ENCODE measurements around the gene TNK2.
"Not testable (repeated sequence)": the region's sequence is repeated elsewhere in the genome, so short reads cannot be mapped to it uniquely, and the experiment has no call there.

Gene TNK2

GRCh38 chr3:195907934-195908693 is at the start of gene TNK2:
Gene TNK2, minus strand, starts transcription at chr3:195908551. Its CDS starts 19,963 bp downstream, at chr3:195888588.
- peak within 1 kb of the TSS; percentile 82 to 92 for H3K4me3 ChIP-seq
- no peaks in the 10 kb centered on the region for H3K36me3 ChIP-seq
- no peaks in the 10 kb centered on the region for H3K9me3 ChIP-seq
- H3K27me3 ChIP-seq = no peaks in the 10 kb centered on the region
- no peak for TF ChIP-seq CTCF (IDR thresholded peaks at IDR 0.05)
- peaks cover 0 to 34% (median 30%) of the 10 kb centered on the region in 4 donors for H3K4me1 ChIP-seq
- intact Hi-C loops (cut with DNase I; ENCODE audit: low total_unique reads) = no loop called here
- peak within 1 kb of the TSS; percentile 28 to 66 for H3K27ac ChIP-seq
- peak; percentile 41 to 69 for DNase-seq

GRCh38 chr3:195956577-195956976 is 48.2 kb upstream of the TNK2 start:
- Histone ChIP-seq H3K4me1 (peaks cover 0 to 6% (median 5%) of the 10 kb centered on the region in 4 donors), H3K27me3 (no peaks in the 10 kb centered on the region), H3K36me3 (peaks cover 0 to 16% (median 8%) of the 10 kb centered on the region in 3 donors), H3K9me3 (no peaks in the 10 kb centered on the region), H3K27ac (no peak overlapping the region), H3K4me3 (no peak overlapping the region)
- intact Hi-C loops (cut with DNase I; ENCODE audit: low total_unique reads) = no loop called here
- no peak for DNase-seq
- TF ChIP-seq CTCF (IDR thresholded peaks at IDR 0.05) = no peak

GRCh38 chr3:195955416-195955841 is 47.1 kb upstream of the TNK2 start:
- H3K4me1 ChIP-seq; H3K27ac ChIP-seq; H3K27me3 ChIP-seq; H3K9me3 ChIP-seq; intact Hi-C loops (cut with DNase I; ENCODE audit: low total_unique reads); DNase-seq: not testable (repeated sequence)
- Histone ChIP-seq H3K4me3 (peak overlapping the region; percentile 30 to 55), H3K36me3 (peaks cover 0 to 15% (median 8%) of the 10 kb centered on the region in 3 donors)

DNA sequence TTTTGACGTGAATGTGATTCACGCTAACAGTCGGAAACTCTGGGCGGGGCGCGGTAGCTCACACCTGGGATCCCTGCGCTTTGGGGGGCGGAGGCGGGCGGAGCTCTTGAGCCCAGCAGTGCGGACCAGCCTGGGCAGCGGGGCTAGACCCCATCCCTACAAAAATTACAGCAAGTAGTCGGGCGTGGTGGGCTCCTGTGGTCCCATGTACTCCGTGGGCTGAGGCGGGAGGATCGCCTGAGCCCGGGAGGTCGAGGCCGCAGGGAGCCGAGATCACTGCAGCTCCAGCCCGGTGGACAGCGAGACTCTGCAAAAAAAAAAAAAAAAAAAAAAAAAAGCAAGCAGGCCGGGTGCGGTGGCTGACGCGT is 46.4 kb upstream of the TNK2 start:
- H3K4me3 ChIP-seq = peak overlapping the region; percentile 55 to 56
- H3K4me1 ChIP-seq; intact Hi-C loops (cut with DNase I; ENCODE audit: low total_unique reads); H3K27me3 ChIP-seq; H3K9me3 ChIP-seq; DNase-seq: not testable (repeated sequence)
- H3K27ac ChIP-seq = peak overlapping the region; percentile 63 to 70
- H3K36me3 ChIP-seq = peaks cover 0 to 11% (median 8%) of the 10 kb centered on the region in 3 donors

- H3K36me3 ChIP-seq; H3K9me3 ChIP-seq; intact Hi-C loops (cut with DNase I; ENCODE audit: low total_unique reads); H3K27me3 ChIP-seq; H3K4me1 ChIP-seq: not testable (repeated sequence)
- Histone ChIP-seq H3K4me3 (peak overlapping the region; percentile 55 to 56), H3K27ac (peak overlapping the region; percentile 63 to 70)
- DNase-seq = peak; percentile 71 to 90
These were observed 45.9 kb upstream of the TNK2 start for GRCh38 chr3:195954052-195954751.

GRCh38 chr3:195952590-195952989 is 44.2 kb upstream of the TNK2 start:
- intact Hi-C loops (cut with DNase I; ENCODE audit: low total_unique reads); H3K27me3 ChIP-seq; DNase-seq; H3K27ac ChIP-seq; H3K4me3 ChIP-seq; H3K9me3 ChIP-seq; H3K36me3 ChIP-seq; H3K4me1 ChIP-seq: not testable (repeated sequence)

GRCh38 chr3:195951443-195952177 is 43.3 kb upstream of the TNK2 start:
- DNase-seq; H3K36me3 ChIP-seq; H3K27ac ChIP-seq; H3K9me3 ChIP-seq; H3K4me1 ChIP-seq; H3K4me3 ChIP-seq; H3K27me3 ChIP-seq; intact Hi-C loops (cut with DNase I; ENCODE audit: low total_unique reads): not testable (repeated sequence)

DNA sequence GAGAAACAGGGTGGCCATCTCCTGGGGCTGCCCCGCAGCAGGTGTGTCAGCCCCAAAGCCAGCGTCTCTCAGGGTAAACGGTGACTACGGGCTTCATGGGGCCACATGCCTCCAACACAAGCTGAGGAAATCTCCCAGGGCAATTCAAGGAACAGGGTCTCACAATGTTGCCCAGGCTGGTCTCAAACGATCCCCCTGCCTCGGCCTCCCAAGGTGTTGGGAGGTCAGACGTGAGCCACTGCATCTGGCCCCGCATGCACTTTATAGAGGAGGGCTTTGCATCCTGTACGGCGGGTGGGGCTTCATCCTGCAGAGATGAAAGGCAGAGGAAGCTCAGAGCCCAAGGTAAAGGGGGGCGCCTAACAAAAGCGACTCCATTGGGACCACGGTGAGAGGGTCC is 42.4 kb upstream of the TNK2 start:
- H3K4me1 ChIP-seq; H3K9me3 ChIP-seq; H3K36me3 ChIP-seq; H3K4me3 ChIP-seq; intact Hi-C loops (cut with DNase I; ENCODE audit: low total_unique reads); H3K27me3 ChIP-seq; DNase-seq; H3K27ac ChIP-seq: not testable (repeated sequence)

DNA sequence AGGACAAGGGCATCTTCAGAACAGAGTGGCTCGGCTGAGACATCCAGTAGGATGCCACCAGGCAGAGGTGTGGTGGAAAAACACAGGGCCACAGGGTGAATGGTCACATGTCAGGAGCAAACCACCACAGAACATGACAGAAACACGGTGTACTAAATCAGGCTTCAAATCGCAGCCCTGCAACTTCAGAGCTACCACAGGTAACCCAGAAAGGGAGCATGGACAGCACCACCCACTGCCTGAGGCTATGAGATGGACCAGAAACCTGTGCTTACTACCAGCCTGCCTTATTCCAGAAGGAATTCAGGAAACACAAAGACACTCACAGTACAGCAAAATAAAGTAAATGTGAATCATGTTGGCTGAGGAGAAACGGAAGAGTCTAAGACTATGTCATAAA is 41.8 kb upstream of the TNK2 start:
- intact Hi-C loops (cut with DNase I; ENCODE audit: low total_unique reads); H3K27ac ChIP-seq; H3K4me1 ChIP-seq; H3K27me3 ChIP-seq; DNase-seq; H3K9me3 ChIP-seq; H3K4me3 ChIP-seq; H3K36me3 ChIP-seq: not testable (repeated sequence)

DNA sequence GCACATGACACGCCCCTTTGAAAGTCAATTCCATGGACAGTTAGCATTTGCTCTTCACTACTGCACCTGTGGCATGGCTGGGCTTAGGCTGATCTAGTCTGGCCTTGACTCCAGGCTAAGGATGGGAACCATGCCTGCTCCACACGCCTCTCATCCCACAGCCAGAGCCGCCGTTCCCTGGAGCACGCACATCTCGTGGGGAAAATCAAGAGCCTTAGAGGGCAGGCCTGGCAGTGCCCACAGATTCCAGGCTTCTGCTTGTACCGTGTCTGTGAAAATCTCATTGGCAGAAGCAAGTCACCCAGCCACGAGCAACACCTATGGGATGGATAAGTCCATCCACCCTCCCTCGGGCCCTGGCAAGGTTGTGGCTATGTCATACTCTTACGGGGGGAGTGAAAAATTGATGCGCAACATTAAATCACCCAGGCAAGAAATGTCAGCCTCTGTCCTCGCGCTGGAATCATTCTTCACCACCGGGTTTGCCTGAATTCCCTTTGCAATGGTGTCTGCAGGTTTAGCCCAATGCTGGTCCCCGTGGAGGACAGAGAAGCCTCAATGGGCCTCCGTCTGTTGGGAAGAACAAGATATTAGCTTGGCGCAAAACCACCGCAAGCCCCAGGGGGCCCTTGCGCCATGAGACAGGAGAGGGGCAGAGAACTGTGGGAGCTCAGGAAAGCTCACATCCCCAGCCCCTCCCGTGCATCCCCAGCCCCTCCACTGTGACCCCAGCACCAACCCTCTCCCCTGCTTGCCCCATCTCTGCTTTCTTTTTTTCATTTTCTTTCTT is 38.8 kb upstream of the TNK2 start:
- H3K9me3 ChIP-seq; H3K27me3 ChIP-seq; H3K36me3 ChIP-seq; H3K4me1 ChIP-seq; intact Hi-C loops (cut with DNase I; ENCODE audit: low total_unique reads); H3K4me3 ChIP-seq; DNase-seq; H3K27ac ChIP-seq: not testable (repeated sequence)

DNA sequence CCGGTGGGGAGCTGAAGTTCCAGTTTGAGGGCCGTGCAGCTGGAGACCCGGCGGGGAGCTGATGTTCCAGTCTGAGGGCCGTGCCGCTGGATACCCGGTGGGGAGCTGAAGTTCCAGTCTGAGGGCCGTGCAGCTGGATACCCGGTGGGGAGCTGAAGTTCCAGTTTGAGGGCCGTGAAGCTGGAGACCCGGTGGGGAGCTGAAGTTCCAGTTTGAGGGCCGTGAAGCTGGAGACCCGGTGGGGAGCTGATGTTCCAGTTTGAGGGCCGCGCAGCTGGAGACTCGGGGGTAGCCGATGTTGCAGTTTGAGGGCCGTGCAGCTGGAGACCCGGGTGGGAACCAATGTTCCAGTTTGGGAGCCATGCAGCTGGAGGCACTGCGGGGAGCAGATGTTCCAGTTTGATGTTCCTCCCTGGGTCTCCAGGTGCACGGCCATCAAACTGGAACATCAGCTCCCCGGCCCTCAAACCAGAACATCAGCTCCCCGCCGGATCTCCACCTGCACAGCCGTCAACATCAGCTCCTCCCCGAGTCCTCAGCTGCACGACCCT is 33.0 kb upstream of the TNK2 start:
- H3K4me3 ChIP-seq, H3K4me1 ChIP-seq, H3K27me3 ChIP-seq, H3K9me3 ChIP-seq, H3K27ac ChIP-seq: not testable (repeated sequence)
- H3K36me3 ChIP-seq = peaks cover 0 to 11% (median 0%) of the 10 kb centered on the region in 3 donors
- DNase-seq = peak in 1 of 2 donors; percentile 49
- intact Hi-C loops (cut with DNase I; ENCODE audit: low total_unique reads) = loop anchor here (5.0 kb wide), 1 partner anchor 61 kb away; no protein-coding TSS in a partner anchor

All from tibial artery (tissue), 4 donors.